VCaP (cell line): ENCODE measurements around the gene STK39.

Source experiments
- H3K27ac ChIP-seq: fragments of 450-650 bp; 2 replicates; pipeline ENCODE4 v1.5.1; 2017
- TF ChIP-seq, protein P1 (sequence below): fragments of 450-650 bp; conservative IDR thresholded peaks from 2 replicates; pipeline ENCODE4 v1.5.1; 2017; ENCODE audit warnings: mild to moderate bottlenecking, moderate library complexity

The STK39 gene

DNA sequence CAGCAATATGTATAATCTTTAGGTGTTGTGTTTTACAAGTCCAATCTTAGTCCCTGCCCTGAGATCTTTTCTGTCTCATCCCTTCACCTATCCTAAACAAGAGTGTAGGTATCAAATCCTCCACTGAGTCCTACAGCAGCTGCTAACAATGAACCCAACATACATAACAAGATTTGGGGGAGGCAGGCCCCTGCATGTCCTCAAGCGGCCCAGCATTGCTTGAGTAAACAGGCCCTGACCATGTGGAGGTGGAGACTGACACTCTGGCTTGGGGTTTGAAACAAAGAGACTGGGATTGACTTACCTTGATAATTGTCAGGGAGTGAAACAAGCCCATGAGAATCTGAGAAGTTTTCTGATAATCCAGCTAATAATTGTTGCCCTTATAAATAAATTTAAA is 213.4 kb downstream of the STK39 start:
- TF ChIP-seq, protein P1, sequence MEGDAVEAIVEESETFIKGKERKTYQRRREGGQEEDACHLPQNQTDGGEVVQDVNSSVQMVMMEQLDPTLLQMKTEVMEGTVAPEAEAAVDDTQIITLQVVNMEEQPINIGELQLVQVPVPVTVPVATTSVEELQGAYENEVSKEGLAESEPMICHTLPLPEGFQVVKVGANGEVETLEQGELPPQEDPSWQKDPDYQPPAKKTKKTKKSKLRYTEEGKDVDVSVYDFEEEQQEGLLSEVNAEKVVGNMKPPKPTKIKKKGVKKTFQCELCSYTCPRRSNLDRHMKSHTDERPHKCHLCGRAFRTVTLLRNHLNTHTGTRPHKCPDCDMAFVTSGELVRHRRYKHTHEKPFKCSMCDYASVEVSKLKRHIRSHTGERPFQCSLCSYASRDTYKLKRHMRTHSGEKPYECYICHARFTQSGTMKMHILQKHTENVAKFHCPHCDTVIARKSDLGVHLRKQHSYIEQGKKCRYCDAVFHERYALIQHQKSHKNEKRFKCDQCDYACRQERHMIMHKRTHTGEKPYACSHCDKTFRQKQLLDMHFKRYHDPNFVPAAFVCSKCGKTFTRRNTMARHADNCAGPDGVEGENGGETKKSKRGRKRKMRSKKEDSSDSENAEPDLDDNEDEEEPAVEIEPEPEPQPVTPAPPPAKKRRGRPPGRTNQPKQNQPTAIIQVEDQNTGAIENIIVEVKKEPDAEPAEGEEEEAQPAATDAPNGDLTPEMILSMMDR: no peak
- no peak overlapping the region for H3K27ac ChIP-seq

- TF ChIP-seq, protein P1: no peak
- no peak overlapping the region for H3K27ac ChIP-seq
These were observed 215.3 kb downstream of the STK39 start for GRCh38 chr2:168032091-168032490.

DNA sequence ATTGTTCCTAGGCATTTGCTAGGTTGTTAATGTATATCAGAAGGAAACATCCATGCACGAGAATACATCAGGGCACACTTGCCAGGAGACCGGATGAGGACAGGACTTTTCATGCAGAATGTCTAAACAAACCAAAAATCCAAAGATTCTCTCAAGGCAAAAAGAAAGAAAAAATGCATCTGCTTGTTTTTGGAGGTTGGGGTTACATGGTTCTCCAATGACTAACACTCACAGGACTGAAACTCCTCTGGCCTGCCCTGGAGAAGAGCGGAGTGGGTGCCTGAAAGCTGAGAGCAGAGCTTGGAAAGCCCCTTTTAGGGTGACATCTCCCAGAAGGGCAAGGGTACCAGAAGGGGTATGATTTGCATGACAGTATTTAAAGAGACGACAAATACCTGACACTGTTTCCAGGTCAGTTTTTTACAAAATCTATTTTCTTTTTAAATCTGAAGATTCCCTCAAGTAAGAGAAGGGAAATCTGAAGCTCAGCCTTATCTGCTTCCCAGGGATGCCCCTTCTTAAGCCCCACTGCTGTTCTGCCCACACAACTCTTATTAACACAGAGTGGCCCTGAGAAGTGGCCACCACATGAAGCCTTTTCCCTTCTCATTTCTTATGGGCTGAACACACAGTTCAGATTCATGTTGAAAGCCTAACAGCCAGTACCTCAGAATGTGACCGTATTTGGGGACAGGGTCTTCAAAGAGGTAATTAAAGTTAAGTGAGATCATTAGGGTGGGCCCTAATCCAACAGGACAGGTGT is 216.4 kb downstream of the STK39 start:
- no peak overlapping the region for H3K27ac ChIP-seq
- TF ChIP-seq, protein P1: no peak

GRCh38 chr2:168029071-168029470 is 218.3 kb downstream of the STK39 start:
- no peak overlapping the region for H3K27ac ChIP-seq
- TF ChIP-seq, protein P1: no peak

GRCh38 chr2:168028362-168028761 is 219.0 kb downstream of the STK39 start:
- H3K27ac ChIP-seq: no peak overlapping the region
- TF ChIP-seq, protein P1: no peak

DNA sequence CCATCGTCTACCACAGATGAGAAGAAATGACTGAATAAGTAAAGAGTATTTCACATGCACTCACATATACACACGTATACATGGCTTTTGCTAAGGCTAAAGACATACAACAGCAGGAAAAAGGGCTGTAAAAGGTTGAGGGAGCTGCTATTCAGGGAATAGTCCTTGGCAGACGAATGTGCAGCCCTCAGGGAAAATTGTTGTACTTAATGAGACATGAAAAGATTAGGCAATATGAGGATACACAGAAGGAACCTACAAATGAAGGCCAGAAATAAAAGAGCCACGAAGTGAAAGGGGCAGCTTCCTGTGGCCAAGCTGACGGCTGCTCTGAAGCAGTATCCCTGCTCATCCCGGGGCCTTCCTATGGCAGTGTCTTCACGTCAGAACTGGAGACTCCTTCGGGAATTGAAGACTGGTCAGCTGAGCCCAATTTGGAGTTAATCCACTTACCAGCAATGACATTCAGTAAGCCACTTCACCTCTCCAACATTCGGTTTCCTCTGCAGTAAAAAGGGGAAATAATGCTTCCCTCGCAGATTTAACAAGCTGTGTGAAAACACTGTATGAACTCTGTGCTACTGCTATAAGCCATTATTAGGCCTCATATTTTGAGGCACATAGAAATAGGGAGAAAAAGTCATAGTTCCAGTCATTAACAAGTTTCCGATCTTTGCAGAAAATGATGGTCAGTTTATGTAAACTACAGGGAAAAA is 221.8 kb downstream of the STK39 start:
- no peak overlapping the region for H3K27ac ChIP-seq
- TF ChIP-seq, protein P1: no peak

- H3K27ac ChIP-seq: no peak overlapping the region
- TF ChIP-seq, protein P1: no peak
These were observed 222.9 kb downstream of the STK39 start for GRCh38 chr2:168024459-168024858.
